GM12872 (cell line): ENCODE data around the gene CAMK1.

Source experiments
- CTCF ChIP-seq: IDR thresholded peaks from 3 replicates; pipeline ENCODE4 v1.5.1; 2011; ENCODE audit warnings: low read depth, mild to moderate bottlenecking, low read length, moderate library complexity; ENCODE audit not compliant: insufficient read depth

CAMK1 gene

GRCh38 chr3:9791790-9792404 is 22.1 kb upstream of the CAMK1 start:
- no peak for TF ChIP-seq CTCF

- no peak for TF ChIP-seq CTCF
These were observed 21.4 kb upstream of the CAMK1 start for GRCh38 chr3:9791127-9791526.

GRCh38 chr3:9787714-9788113 is 18.0 kb upstream of the CAMK1 start:
- TF ChIP-seq CTCF, result no peak

GRCh38 chr3:9786825-9787669 is 17.3 kb upstream of the CAMK1 start:
- peak; percentile 59 for TF ChIP-seq CTCF

GRCh38 chr3:9786209-9786739 is 16.5 kb upstream of the CAMK1 start:
- TF ChIP-seq CTCF, result no peak

GRCh38 chr3:9785602-9786001 is 15.9 kb upstream of the CAMK1 start:
- TF ChIP-seq CTCF, result no peak

- TF ChIP-seq CTCF, result no peak
These were observed 15.2 kb upstream of the CAMK1 start for GRCh38 chr3:9784965-9785364.
